SH-SY5Y (cell line): ENCODE results near the gene TRIM54.

Experiments
- GATA2 ChIP-seq: IDR thresholded peaks from 2 replicates; pipeline ENCODE4 v1.6.1; 2011; ENCODE audit warnings: mild to moderate bottlenecking, low read depth, low read length
- GATA3 ChIP-seq: IDR thresholded peaks from 2 replicates; pipeline ENCODE4 v1.6.1; 2011; ENCODE audit warnings: low read depth, mild to moderate bottlenecking, low read length, moderate library complexity

- TF ChIP-seq GATA3 (no peak), GATA2 (no peak)
Observed at GRCh38 chr2:27297195-27297594, 15.0 kb downstream of the TRIM54 start.
